IPS-NIHi11 (cell line): ENCODE measurements around the gene KLF8.
"Not testable (repeated sequence)": the region's sequence is repeated elsewhere in the genome, so short reads cannot be mapped to it uniquely, and the experiment has no call there.

Experiments used
- DNase-seq: peaks from one replicate; pipeline ENCODE4 v3.0.0; 2012; ENCODE audit warnings: mixed read lengths, low spot score

Gene KLF8

GRCh38 chrX:56232221-56233082 lies at the start of gene KLF8:
KLF8 (plus strand) TSS chrX:56232356; CDS start chrX:56233335, 979 bp downstream.
- peak; percentile 59 for DNase-seq

- DNase-seq, result not testable (repeated sequence)
Measured at GRCh38 chrX:56206945-56207344, 25.2 kb upstream of the KLF8 start.

GRCh38 chrX:56211701-56212100 lies 20.5 kb upstream of the KLF8 start:
- no peak for DNase-seq

GRCh38 chrX:56216332-56216731 lies 15.8 kb upstream of the KLF8 start:
- DNase-seq, result no peak

GRCh38 chrX:56219700-56220099 lies 12.5 kb upstream of the KLF8 start:
- no peak for DNase-seq

- no peak for DNase-seq
Measured at GRCh38 chrX:56221101-56221500, 11.1 kb upstream of the KLF8 start.

- no peak for DNase-seq
Measured at GRCh38 chrX:56222473-56223000, 9.6 kb upstream of the KLF8 start.

GRCh38 chrX:56226980-56227379 lies 5.2 kb upstream of the KLF8 start:
- no peak for DNase-seq

GRCh38 chrX:56228914-56229313 lies 3.2 kb upstream of the KLF8 start:
- no peak for DNase-seq

- no peak for DNase-seq
Measured at GRCh38 chrX:56231537-56232090, 542 bp upstream of the KLF8 start.

GRCh38 chrX:56233100-56233499 lies 944 bp downstream of the KLF8 start:
- DNase-seq, result no peak

- DNase-seq, result peak; percentile 18
Measured at GRCh38 chrX:56233682-56234081, 1.5 kb downstream of the KLF8 start.

- peak; percentile 41 for DNase-seq
Measured at GRCh38 chrX:56248492-56248891, 16.3 kb downstream of the KLF8 start.

GRCh38 chrX:56253832-56254703 lies 21.9 kb downstream of the KLF8 start:
- DNase-seq, result no peak

GRCh38 chrX:56268888-56269287 lies 36.7 kb downstream of the KLF8 start:
- no peak for DNase-seq

- no peak for DNase-seq
Measured at GRCh38 chrX:56278692-56279091, 46.5 kb downstream of the KLF8 start.

- DNase-seq, result no peak
Measured at GRCh38 chrX:56279863-56280262, 47.7 kb downstream of the KLF8 start.

- DNase-seq, result no peak
Measured at GRCh38 chrX:56281789-56282188, 49.6 kb downstream of the KLF8 start.

GRCh38 chrX:56284269-56284668 lies 52.1 kb downstream of the KLF8 start:
- no peak for DNase-seq

- DNase-seq, result no peak
Measured at GRCh38 chrX:56288608-56289007, 56.5 kb downstream of the KLF8 start.

- DNase-seq, result no peak
Measured at GRCh38 chrX:56289449-56289848, 57.3 kb downstream of the KLF8 start.

GRCh38 chrX:56308726-56309125 lies 76.6 kb downstream of the KLF8 start:
- DNase-seq, result no peak
